ENCODE results near the gene CELF5. TPM values are rescaled to one million over a fixed set of nuclear protein-coding genes. Genes with fewer than 3 reads are reported as not detected.
A peak's percentile ranks its signal among the peaks of the same experiment; 100 is the strongest.

The CELF5 gene
- polyA plus RNA-seq, 2 donors, result 0.06 to 0.16 TPM

GRCh38 chr19:3343619-3344502 is 119.4 kb downstream of the CELF5 start:
- H3K27me3 ChIP-seq (ENCODE audit: control insufficient read depth in 1 of 2, insufficient read depth in 2 of 2, low read length in 2 of 2), result no peaks in the 10 kb centered on the region
- H3K9me3 ChIP-seq (ENCODE audit: control insufficient read depth in 2 of 2, insufficient read depth in 1 of 2, low read depth in 1 of 2, low read length in 1 of 2), result no peaks in the 10 kb centered on the region
- H3K27ac ChIP-seq (ENCODE audit: low read depth in 2 of 2, low read length in 1 of 2), result peak overlapping the region; percentile 86 to 87
- H3K4me3 ChIP-seq (ENCODE audit: low read depth in 1 of 2, low read length in 2 of 2), result peak overlapping the region; percentile 15 to 24
- peaks cover 4 to 12% of the 10 kb centered on the region in 2 donors for H3K4me1 ChIP-seq (ENCODE audit: control insufficient read depth in 2 of 2, insufficient read depth in 2 of 2, low read length in 1 of 2)
- H3K36me3 ChIP-seq (ENCODE audit: control insufficient read depth in 2 of 2, insufficient read depth in 2 of 2, low read length in 1 of 2), result no peaks in the 10 kb centered on the region
- WGBS, 2 donors, result 13 to 29% methylated on average over 26 of the region's 26 CpGs

GRCh38 chr19:3344608-3345598 is 120.4 kb downstream of the CELF5 start:
- peaks cover 3 to 11% of the 10 kb centered on the region in 2 donors for H3K4me1 ChIP-seq (ENCODE audit: control insufficient read depth in 2 of 2, insufficient read depth in 2 of 2, low read length in 1 of 2)
- no peaks in the 10 kb centered on the region for H3K27me3 ChIP-seq (ENCODE audit: control insufficient read depth in 1 of 2, insufficient read depth in 2 of 2, low read length in 2 of 2)
- no peaks in the 10 kb centered on the region for H3K36me3 ChIP-seq (ENCODE audit: control insufficient read depth in 2 of 2, insufficient read depth in 2 of 2, low read length in 1 of 2)
- H3K27ac ChIP-seq (ENCODE audit: low read depth in 2 of 2, low read length in 1 of 2), result peak overlapping the region; percentile 60 to 87
- WGBS, 2 donors, result 68 to 76% methylated on average over 25 of the region's 25 CpGs
- H3K4me3 ChIP-seq (ENCODE audit: low read depth in 1 of 2, low read length in 2 of 2), result no peak overlapping the region
- H3K9me3 ChIP-seq (ENCODE audit: control insufficient read depth in 2 of 2, insufficient read depth in 1 of 2, low read depth in 1 of 2, low read length in 1 of 2), result no peaks in the 10 kb centered on the region

DNA sequence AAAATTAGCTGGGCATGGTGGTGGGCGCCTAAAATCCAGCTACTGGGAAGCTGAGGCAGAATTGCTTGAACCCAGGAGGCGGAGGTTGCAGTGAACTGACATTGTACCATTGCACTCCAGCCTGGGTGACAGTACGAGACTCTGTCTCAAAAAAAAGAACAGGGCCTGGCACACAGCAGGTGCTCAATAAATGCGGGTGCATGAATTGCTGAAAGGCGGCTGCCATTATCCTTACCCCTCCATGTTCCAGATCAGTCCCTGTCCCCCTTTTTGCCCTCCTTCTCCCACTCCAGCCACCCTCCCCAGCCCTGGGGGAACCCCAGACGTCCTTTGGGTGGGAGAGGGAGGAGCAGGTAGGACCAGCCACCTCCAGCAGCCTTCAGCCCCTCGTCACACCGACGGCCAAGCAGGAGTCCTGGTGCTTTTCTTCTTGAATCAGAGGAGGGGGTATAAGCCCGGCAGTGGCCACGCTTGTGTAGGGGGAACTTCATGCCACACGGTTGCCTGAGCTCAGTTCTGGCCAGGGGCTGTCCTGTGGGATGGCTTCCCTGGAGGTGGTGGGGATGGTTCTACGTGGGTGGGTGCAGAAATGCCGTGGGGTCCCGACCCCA is 121.5 kb downstream of the CELF5 start:
- no peak overlapping the region for H3K4me3 ChIP-seq (ENCODE audit: low read depth in 1 of 2, low read length in 2 of 2)
- H3K27ac ChIP-seq (ENCODE audit: low read depth in 2 of 2, low read length in 1 of 2), result peak overlapping the region; percentile 87 to 91
- H3K4me1 ChIP-seq (ENCODE audit: control insufficient read depth in 2 of 2, insufficient read depth in 2 of 2, low read length in 1 of 2), result peaks cover 3 to 11% of the 10 kb centered on the region in 2 donors
- 46 to 56% methylated on average over 14 to 15 of the region's 15 CpGs for WGBS, 2 donors
- no peaks in the 10 kb centered on the region for H3K27me3 ChIP-seq (ENCODE audit: control insufficient read depth in 1 of 2, insufficient read depth in 2 of 2, low read length in 2 of 2)
- no peaks in the 10 kb centered on the region for H3K9me3 ChIP-seq (ENCODE audit: control insufficient read depth in 2 of 2, insufficient read depth in 1 of 2, low read depth in 1 of 2, low read length in 1 of 2)
- H3K36me3 ChIP-seq (ENCODE audit: control insufficient read depth in 2 of 2, insufficient read depth in 2 of 2, low read length in 1 of 2), result no peaks in the 10 kb centered on the region

Other genes starting within 250 kb of the CELF5 start
- gene TLE6, start 247.1 kb upstream of the CELF5 start, polyA plus RNA-seq, result 1 to 10 TPM; 1.1 to 2.6 TPM
- gene TLE2, start 195.4 kb upstream of the CELF5 start, polyA plus RNA-seq, result 10 to 100 TPM; 10.1 to 16.0 TPM
- 100 to 1,000 TPM; 356 to 578 TPM for gene TLE5, start 162.2 kb upstream of the CELF5 start, polyA plus RNA-seq
- 10 to 100 TPM; 18.5 to 20.0 TPM for gene GNA11, start 130.3 kb upstream of the CELF5 start, polyA plus RNA-seq
- gene GNA15, start 88.6 kb upstream of the CELF5 start, polyA plus RNA-seq, result 100 to 1,000 TPM; 118 to 135 TPM
- 1 to 10 TPM; 1.5 to 2.4 TPM for gene S1PR4, start 45.9 kb upstream of the CELF5 start, polyA plus RNA-seq
- 10 to 100 TPM; 23.9 to 24.9 TPM for gene NCLN, start 38.7 kb upstream of the CELF5 start, polyA plus RNA-seq
- gene NFIC, start 141.9 kb downstream of the CELF5 start, polyA plus RNA-seq, result 10 to 100 TPM; 15.4 to 48.1 TPM

All from esophagus (tissue), 2 donors.